Retinal pigment epithelial cell (primary cell): ENCODE measurements around the gene FRMD4A.

Experiments
- DNase-seq: peaks from one replicate; pipeline ENCODE4 v3.0.0-alpha.2; 2010; ENCODE audit warnings: low read depth
- H3K4me3 ChIP-seq: 2 replicates; pipeline ENCODE4 v1.5.1; 2011; ENCODE audit warnings: mild to moderate bottlenecking, low read length, control low read depth, moderate library complexity
- CTCF ChIP-seq: conservative IDR thresholded peaks from 2 replicates; pipeline ENCODE4 v1.5.1; 2011; ENCODE audit warnings: low read depth, low read length, control low read depth, inconsistent platforms

The FRMD4A gene

GRCh38 chr10:13810568-13810967 is 520.2 kb downstream of the FRMD4A start:
- no peak for DNase-seq
- TF ChIP-seq CTCF, result no peak
- H3K4me3 ChIP-seq, result no peak overlapping the region

GRCh38 chr10:13809427-13809826 is 521.3 kb downstream of the FRMD4A start:
- no peak for DNase-seq
- H3K4me3 ChIP-seq, result no peak overlapping the region
- no peak for TF ChIP-seq CTCF

DNA sequence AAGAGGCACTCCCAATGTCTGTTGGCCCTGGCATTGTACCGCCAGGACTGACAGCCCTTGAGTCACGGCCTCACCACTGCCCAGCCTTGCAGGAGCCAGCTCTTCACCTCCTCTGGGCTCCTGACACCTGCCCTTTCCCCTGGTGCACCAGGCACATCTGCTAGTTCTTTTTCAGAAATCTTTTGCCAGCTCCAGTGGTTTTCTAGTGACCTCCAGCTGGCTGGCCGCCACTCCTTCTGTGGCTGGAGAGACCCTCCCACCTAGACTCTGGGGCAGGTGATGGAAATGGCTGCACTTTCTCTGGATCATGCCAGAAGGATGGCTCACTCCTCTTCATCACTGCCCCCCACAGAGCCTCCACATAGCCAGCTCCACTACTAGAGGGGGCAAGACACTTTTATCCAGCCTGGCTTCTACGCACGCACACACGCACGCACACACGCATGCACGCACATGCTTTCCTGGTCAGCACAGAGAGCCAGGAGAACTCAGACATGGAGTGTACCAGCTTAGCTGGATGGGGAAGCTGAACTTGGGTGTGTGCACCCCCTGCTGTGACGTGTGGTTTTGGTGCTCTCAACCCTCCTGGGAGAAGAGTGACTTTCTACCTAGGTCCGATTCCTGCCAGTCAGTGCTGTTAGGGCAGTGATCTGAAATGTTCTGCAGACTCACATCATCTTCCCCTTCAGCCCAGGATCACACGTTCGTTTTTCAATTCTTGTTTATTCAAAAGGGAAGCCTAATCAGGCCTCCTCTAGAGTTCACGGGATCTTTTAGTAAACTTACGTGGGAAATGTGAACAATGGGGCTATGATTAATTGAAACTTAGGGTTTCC is 522.0 kb downstream of the FRMD4A start:
- no peak for DNase-seq
- H3K4me3 ChIP-seq, result no peak overlapping the region
- TF ChIP-seq CTCF, result no peak

DNA sequence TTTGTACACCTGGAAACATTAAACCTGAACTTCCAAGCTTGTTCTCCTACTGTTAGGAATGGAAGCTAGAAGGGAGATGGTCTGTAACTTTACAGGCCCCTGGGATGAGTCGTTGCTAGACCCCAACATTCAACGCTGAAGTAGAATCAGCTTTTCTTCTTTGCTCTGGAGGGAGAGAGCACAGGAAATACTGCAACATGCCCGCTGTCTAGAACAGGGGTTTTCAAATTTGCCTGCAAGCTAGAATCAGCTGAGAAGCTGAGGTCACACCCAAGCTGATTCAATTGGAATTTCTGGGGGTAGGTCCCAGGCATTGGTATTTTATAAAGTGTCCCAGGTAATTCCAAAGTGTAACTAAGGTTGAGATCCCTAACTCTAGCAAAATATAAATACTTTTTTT is 524.3 kb downstream of the FRMD4A start:
- no peak for DNase-seq
- TF ChIP-seq CTCF, result no peak
- no peak overlapping the region for H3K4me3 ChIP-seq

- H3K4me3 ChIP-seq, result no peak overlapping the region
- TF ChIP-seq CTCF, result no peak
- no peak for DNase-seq
These were observed 526.9 kb downstream of the FRMD4A start for GRCh38 chr10:13803566-13804554.

DNA sequence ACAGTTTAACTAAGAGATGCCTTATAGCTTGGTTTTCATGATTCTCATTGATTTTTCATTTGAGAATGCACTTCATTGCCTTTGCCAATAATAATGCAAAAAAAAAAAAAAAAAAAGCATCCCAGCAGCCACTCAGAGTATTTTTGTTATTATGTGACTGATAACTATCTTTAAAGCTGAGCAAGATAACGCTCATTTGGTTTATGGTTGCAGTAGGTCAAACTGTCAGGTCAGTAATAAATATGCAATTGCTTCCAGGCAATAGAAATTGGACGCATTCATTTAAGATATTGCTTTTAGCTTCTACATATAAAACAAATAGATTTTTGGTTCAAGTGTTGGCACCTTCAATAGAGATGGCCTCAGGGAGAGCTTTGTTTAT is 528.8 kb downstream of the FRMD4A start:
- DNase-seq, result no peak
- TF ChIP-seq CTCF, result no peak
- no peak overlapping the region for H3K4me3 ChIP-seq
